Aorta (tissue), 5 donors: Measurements from ENCODE around the gene ZNF184. TPM values are rescaled to one million over a fixed set of nuclear protein-coding genes. Genes with fewer than 3 reads are reported as not detected.
A peak's percentile ranks its signal among the peaks of the same experiment; 100 is the strongest.

Source experiments
- ATAC-seq: fragments of 200-7000 bp; cut with Tn5 transposase; one replicate; pipeline ENCODE4 v1.9.1; 2022; ENCODE audit warnings: moderate library complexity; ENCODE audit not compliant: low FRiP score
- DNase-seq, 2 donors: peaks; one replicate each; pipeline ENCODE4 v3.0.0-alpha.2; 2020
- H3K27ac ChIP-seq, 2 donors: one replicate each; pipeline ENCODE4 v1.5.1; 2013; ENCODE audit warnings: low read length in 2 of 2, mild to moderate bottlenecking in 2 of 2, moderate library complexity in 2 of 2, control low read depth in 1 of 2, inconsistent platforms in 1 of 2, low read depth in 1 of 2
- H3K27me3 ChIP-seq, 2 donors: one replicate each; pipeline ENCODE4 v1.6.1; 2013; ENCODE audit warnings: control low read depth in 1 of 2, low read length in 1 of 2, mild to moderate bottlenecking in 1 of 2, moderate library complexity in 1 of 2; ENCODE audit not compliant: insufficient read depth in 2 of 2, control insufficient read depth in 1 of 2
- H3K36me3 ChIP-seq, 2 donors: one replicate each; pipeline ENCODE4 v1.6.1; 2013; ENCODE audit warnings: control low read depth in 1 of 2, low read length in 1 of 2, mild to moderate bottlenecking in 1 of 2; ENCODE audit not compliant: insufficient read depth in 2 of 2, control insufficient read depth in 1 of 2
- H3K4me1 ChIP-seq, 2 donors: one replicate each; pipeline ENCODE4 v1.6.1; 2013; ENCODE audit warnings: low read length in 2 of 2, control low read depth in 1 of 2, mild to moderate bottlenecking in 1 of 2, moderate library complexity in 1 of 2; ENCODE audit not compliant: insufficient read depth in 2 of 2, control insufficient read depth in 1 of 2
- H3K4me3 ChIP-seq, 2 donors: one replicate each; pipeline ENCODE4 v1.5.1; 2013; ENCODE audit warnings: low read length in 2 of 2, control low read depth in 1 of 2, mild to moderate bottlenecking in 1 of 2
- H3K9me3 ChIP-seq: one replicate; pipeline ENCODE4 v1.6.1; 2013; ENCODE audit warnings: mild to moderate bottlenecking, low read length; ENCODE audit not compliant: control insufficient read depth
- WGBS, 2 donors: extraction: QIAGEN DNeasy Blood & Tissue Kit; methylation state at CpG; one replicate each; pipeline ENCODE4 v1.1.7; 2013; 5-methylcytosine and 5-hydroxymethylcytosine counted together
- intact Hi-C, 2 donors: fragments of 100-400 bp; cut with DNase I; formaldehyde crosslinking; loops; one replicate each; pipeline versions ENCODE4 v1.14.2 to v1.15.0; 2022
- polyA plus RNA-seq, 2 donors: library from polyadenylated mRNA; stranded (reverse); fragments of 200-250 nt; gene quantifications; one replicate each; pipeline ENCODE4 v1.2.3, GENCODE V29; 2013
- total RNA-seq, 2 donors: library from RNA; stranded (reverse); fragmentation: NEBNext Ultra II Directional; extraction: Animal tissue kit (Norgen Biotek cat#: 25700); gene quantifications; one replicate each; pipeline ENCODE4 v1.2.1, GENCODE V29; 2021
- donor health status: healthy with polysubstance abuse.
- donor health status: Bipolar disorder and iron deficiency.
- donor health status: DM: no; HTN: no; CAD: no.
- donor health status: DM: no; HTN: no; CAD: no.
- donor health status: DM: yes; HTN: yes; CAD: no.

ZNF184 gene
- total and polyA plus RNA-seq, 4 donors = 2.3 to 8.0 (median 3.9) TPM

- DNase-seq (no peak), ATAC-seq (no peak)
- Histone ChIP-seq H3K4me1 (no peaks in the 10 kb centered on the region), H3K9me3 (no peaks in the 10 kb centered on the region), H3K27ac (no peak overlapping the region), H3K4me3 (no peak overlapping the region), H3K36me3 (no peaks in the 10 kb centered on the region), H3K27me3 (no peaks in the 10 kb centered on the region)
- intact Hi-C loops = no loop called here
- 47 to 60% methylated on average over 1 of the region's 1 CpG for WGBS, 2 donors
Observed at GRCh38 chr6:27494103-27494502, 21.2 kb upstream of the ZNF184 start.

DNA sequence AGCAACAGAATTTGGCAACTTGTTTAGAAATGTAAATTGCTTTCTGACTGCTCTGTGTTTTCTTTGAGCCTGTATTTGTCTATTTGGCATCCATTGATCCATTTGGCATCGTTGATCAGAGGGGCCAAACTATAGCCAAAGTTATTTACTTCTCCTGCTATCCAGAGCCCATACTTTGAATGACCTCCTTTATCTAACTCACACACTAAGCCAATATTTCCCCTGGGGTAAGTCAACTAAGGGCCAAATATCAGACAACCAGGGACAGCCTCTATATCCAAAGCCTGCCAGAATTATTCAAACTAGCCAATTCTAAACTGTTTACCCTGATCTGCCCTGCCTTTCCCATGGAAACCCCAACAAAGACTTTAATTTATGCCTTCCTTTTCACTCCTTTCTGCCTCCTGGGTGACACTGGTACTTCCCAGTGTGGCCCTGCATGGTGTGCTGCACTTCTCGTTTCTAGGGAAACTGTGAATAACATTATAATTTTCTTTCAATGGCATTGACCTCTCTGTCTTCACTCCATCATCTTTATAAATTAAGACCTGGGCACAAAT lies 19.8 kb upstream of the ZNF184 start:
- no peaks in the 10 kb centered on the region for H3K4me1 ChIP-seq

GRCh38 chr6:27479319-27480182 lies 6.6 kb upstream of the ZNF184 start:
- Histone ChIP-seq H3K4me1 (no peaks in the 10 kb centered on the region), H3K36me3 (no peaks in the 10 kb centered on the region), H3K27ac (peak overlapping the region; percentile 92 to 100), H3K27me3 (no peaks in the 10 kb centered on the region), H3K4me3 (peak overlapping the region; percentile 93 to 100), H3K9me3 (no peaks in the 10 kb centered on the region)
- WGBS, 2 donors = 3% methylated on average over 33 of the region's 33 CpGs
- intact Hi-C loops = loop anchor here (5.0 to 10.0 kb wide), 7 partner anchors 92 to 1285 kb away; partner anchors contain the start of gene ZNF391 (in 1 of the 2)
- ATAC-seq (peak; percentile 96), DNase-seq (peak; percentile 77 to 92)

More for the DNA sequence above, 19.8 kb upstream of the ZNF184 start:
- Histone ChIP-seq H3K27ac (no peak overlapping the region), H3K9me3 (no peaks in the 10 kb centered on the region), H3K36me3 (no peaks in the 10 kb centered on the region), H3K27me3 (no peaks in the 10 kb centered on the region), H3K4me3 (no peak overlapping the region)
- intact Hi-C loops = no loop called here
- ATAC-seq = no peak
- DNase-seq = no peak
- WGBS, 2 donors = 73 to 78% methylated on average over 2 of the region's 2 CpGs

GRCh38 chr6:27478706-27479318 lies 5.9 kb upstream of the ZNF184 start:
- 0% methylated on average over 28 of the region's 28 CpGs for WGBS, 2 donors
- Histone ChIP-seq H3K27ac (peak overlapping the region; percentile 92 to 100), H3K4me1 (no peaks in the 10 kb centered on the region), H3K36me3 (no peaks in the 10 kb centered on the region), H3K9me3 (no peaks in the 10 kb centered on the region), H3K4me3 (peak overlapping the region; percentile 93 to 100), H3K27me3 (no peaks in the 10 kb centered on the region)
- ATAC-seq (peak; percentile 97), DNase-seq (peak; percentile 92 to 95)
- intact Hi-C loops = loop anchor here (5.0 to 10.0 kb wide), 7 partner anchors 92 to 1284 kb away; partner anchors contain the start of gene ZNF391 (in 1 of the 2)

DNA sequence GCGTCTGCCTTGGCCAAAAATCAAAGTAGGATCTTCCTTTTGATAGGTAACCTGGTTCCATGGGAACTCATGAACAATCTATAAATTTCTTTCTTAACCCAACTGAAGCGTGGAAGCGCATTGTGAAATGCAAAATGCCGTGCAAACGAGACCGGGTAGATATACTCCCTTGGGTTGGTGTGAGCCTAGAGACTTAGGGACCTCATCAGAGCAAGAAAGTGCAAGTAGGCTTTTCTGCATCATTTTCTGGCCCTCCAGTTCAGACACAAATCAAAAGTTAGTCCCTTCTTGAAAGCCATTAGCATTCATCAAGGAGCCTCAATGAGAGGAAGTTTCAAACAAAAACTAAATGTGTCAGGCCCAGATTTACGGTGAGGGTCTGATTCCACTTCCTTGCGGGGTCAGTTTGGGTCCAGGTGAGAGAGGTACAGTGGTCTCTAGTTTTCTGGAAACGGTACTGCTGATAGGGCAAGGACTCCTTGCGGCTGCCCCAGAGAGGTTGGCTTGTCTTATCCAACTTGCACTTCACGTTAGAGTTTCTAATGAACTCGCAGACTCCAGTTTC lies 5.3 kb upstream of the ZNF184 start:
- ATAC-seq = peak; percentile 12
- Histone ChIP-seq H3K9me3 (no peaks in the 10 kb centered on the region), H3K27me3 (no peaks in the 10 kb centered on the region), H3K36me3 (no peaks in the 10 kb centered on the region), H3K4me3 (peak overlapping the region; percentile 93 to 100), H3K4me1 (no peaks in the 10 kb centered on the region), H3K27ac (peak overlapping the region; percentile 61 to 100)
- 12 to 16% methylated on average over 12 of the region's 12 CpGs for WGBS, 2 donors
- intact Hi-C loops = loop anchor here (5.0 to 10.0 kb wide), 7 partner anchors 91 to 1283 kb away; partner anchors contain the start of gene ZNF391 (in 1 of the 2)
- DNase-seq = no peak

DNA sequence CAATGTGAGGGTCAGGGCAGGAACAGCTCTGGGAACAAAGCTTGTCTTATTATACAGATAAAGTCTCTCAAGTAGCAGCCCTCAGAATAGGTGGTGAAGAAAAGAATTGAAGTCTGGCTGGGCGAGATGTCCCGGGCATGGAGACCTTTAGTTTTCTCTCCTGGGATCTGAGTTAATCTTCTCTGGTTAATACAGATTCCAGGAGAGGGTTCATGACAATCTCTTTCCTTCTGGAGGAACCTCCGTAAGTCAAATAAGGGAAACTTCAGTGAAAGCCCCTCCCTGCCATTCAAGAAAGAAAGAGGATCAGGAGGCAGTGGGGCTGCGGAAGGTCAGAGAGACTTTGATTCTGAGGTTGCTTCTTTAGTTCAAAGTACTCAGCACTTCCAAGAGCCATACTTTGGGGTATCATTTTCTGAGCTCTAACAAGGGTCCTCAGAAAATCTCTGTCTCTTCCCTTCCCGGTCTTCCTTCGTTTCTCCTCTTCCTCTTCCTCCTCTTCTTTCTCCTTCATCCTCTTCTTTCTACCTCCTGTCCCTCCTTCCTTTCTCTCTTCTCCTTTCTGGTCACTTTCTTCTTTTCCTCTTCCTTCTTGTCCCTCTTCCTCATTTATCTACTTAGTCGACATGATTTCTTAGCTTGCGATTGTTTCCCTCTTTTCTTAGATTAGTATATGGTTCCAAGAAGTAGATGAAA lies 4.6 kb upstream of the ZNF184 start:
- 59 to 60% methylated on average over 8 of the region's 8 CpGs for WGBS, 2 donors
- no peaks in the 10 kb centered on the region for H3K9me3 ChIP-seq

GRCh38 chr6:27476090-27476489 lies 3.2 kb upstream of the ZNF184 start:
- no peak for ATAC-seq
- no peak overlapping the region for H3K27ac ChIP-seq
- intact Hi-C loops = loop anchor here (5.0 to 10.0 kb wide), 7 partner anchors 89 to 1281 kb away; partner anchors contain the start of gene ZNF391 (in 1 of the 2)
- H3K4me3 ChIP-seq = no peak overlapping the region
- WGBS, 2 donors = 89 to 93% methylated on average over 1 of the region's 1 CpG
- no peaks in the 10 kb centered on the region for H3K9me3 ChIP-seq
- no peak for DNase-seq
- no peaks in the 10 kb centered on the region for H3K36me3 ChIP-seq
- no peaks in the 10 kb centered on the region for H3K4me1 ChIP-seq
- H3K27me3 ChIP-seq = no peaks in the 10 kb centered on the region

More for the DNA sequence above, 4.6 kb upstream of the ZNF184 start:
- Histone ChIP-seq H3K27me3 (no peaks in the 10 kb centered on the region), H3K36me3 (no peaks in the 10 kb centered on the region), H3K27ac (no peak overlapping the region), H3K4me1 (no peaks in the 10 kb centered on the region), H3K4me3 (no peak overlapping the region)
- ATAC-seq (no peak), DNase-seq (no peak)
- intact Hi-C loops = loop anchor here (5.0 to 10.0 kb wide), 7 partner anchors 90 to 1283 kb away; partner anchors contain the start of gene ZNF391 (in 1 of the 2)

DNA sequence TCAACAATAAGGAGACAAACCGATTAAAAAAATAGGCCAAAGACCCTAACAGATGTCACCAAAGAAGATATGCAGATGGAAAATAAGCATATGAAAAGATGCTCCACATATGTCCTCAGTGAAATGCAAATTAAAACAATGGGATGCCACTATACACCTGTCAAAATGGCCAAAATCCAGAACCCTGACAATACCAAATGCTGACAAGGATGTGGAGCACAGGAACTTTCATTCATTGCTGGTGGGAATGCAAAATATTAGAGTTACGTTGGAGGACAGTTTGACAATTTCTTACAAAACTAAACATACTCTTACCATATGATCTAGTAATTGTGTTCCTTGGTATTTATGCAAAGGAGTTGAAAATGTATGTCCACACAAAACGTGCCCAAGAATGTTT lies 1.8 kb upstream of the ZNF184 start:
- H3K4me3 ChIP-seq = no peak overlapping the region
- 88 to 90% methylated on average over 3 of the region's 3 CpGs for WGBS, 2 donors
- DNase-seq = no peak
- H3K27ac ChIP-seq = no peak overlapping the region
- intact Hi-C loops = loop anchor here (5.0 to 10.0 kb wide), 7 partner anchors 87 to 1280 kb away; partner anchors contain the start of gene ZNF391 (in 1 of the 2)
- no peaks in the 10 kb centered on the region for H3K27me3 ChIP-seq
- no peak for ATAC-seq
- H3K4me1 ChIP-seq = no peaks in the 10 kb centered on the region
- H3K9me3 ChIP-seq = no peaks in the 10 kb centered on the region
- no peaks in the 10 kb centered on the region for H3K36me3 ChIP-seq
